IMR-90 (cell line): ENCODE data around the gene SELENOP. TPM values are rescaled to one million over a fixed set of nuclear protein-coding genes. Genes with fewer than 3 reads are reported as not detected.

Experiments
- ATAC-seq: fragments of 200-7000 bp; cut with Tn5 transposase; 2 replicates; pipeline ENCODE4 v1.9.1; 2020; ENCODE audit warnings: low read depth, mild to moderate bottlenecking, moderate library complexity
- BruUV-seq: library from RNA; stranded (reverse); fragments of 400-500 nt; replicated peaks from 2 replicates; lab custom pipeline; 2021; lab: Mats Ljungman, UMichigan
- CTCF ChIA-PET: fragments of 300-600 bp; formaldehyde crosslinking; extraction: SDS; loops from one replicate; lab custom pipeline; 2021; ENCODE audit warnings: antibody characterized with exemption; lab: Yijun Ruan, JAX
- POLR2A ChIA-PET: fragments of 300-600 bp; sonication (Branson Sonifier 250); formaldehyde crosslinking; loops from one replicate; lab custom pipeline; 2022; ENCODE audit warnings: antibody characterized with exemption; ENCODE audit not compliant: unreplicated experiment; lab: Charles Lee
- DNase-seq: peaks from one replicate; pipeline ENCODE4 v3.0.0; 2013
- H2AFZ ChIP-seq: replicated peaks from 2 replicates; pipeline ENCODE3; 2013; ENCODE audit warnings: low read length, mild to moderate bottlenecking; ENCODE audit not compliant: poor library complexity
- H2AK5ac ChIP-seq: 2 replicates; pipeline ENCODE4 v1.6.1; 2013; ENCODE audit warnings: low read depth, low read length, inconsistent platforms
- H2AK9ac ChIP-seq: replicated peaks from 2 replicates; pipeline ENCODE3; 2013; ENCODE audit warnings: mild to moderate bottlenecking, low read depth, low read length, moderate library complexity; ENCODE audit not compliant: poor library complexity
- H2BK120ac ChIP-seq: 2 replicates; pipeline ENCODE4 v1.6.1; 2013; ENCODE audit warnings: low read depth, low read length, inconsistent platforms
- H2BK15ac ChIP-seq: 3 replicates; pipeline ENCODE4 v1.6.1; 2013; ENCODE audit warnings: low read depth, low read length, inconsistent platforms
- H2BK20ac ChIP-seq: 2 replicates; pipeline ENCODE4 v1.6.1; 2013; ENCODE audit warnings: low read depth, mild to moderate bottlenecking, inconsistent platforms, low read length, moderate library complexity
- H2BK5ac ChIP-seq: 2 replicates; pipeline ENCODE4 v1.6.1; 2013; ENCODE audit warnings: mild to moderate bottlenecking, low read depth, low read length, inconsistent platforms; ENCODE audit not compliant: poor library complexity, severe bottlenecking
- H3K14ac ChIP-seq: replicated peaks from 2 replicates; pipeline ENCODE4 v1.6.1; 2013; ENCODE audit warnings: low read depth, low read length, inconsistent platforms
- H3K18ac ChIP-seq: 2 replicates; pipeline ENCODE4 v1.6.1; 2013; ENCODE audit warnings: low read depth, low read length, control low read depth
- H3K23ac ChIP-seq: 2 replicates; pipeline ENCODE4 v1.6.1; 2013; ENCODE audit warnings: low read depth, low read length, inconsistent platforms
- H3K27ac ChIP-seq: 2 replicates; pipeline ENCODE4 v1.5.1; 2013; ENCODE audit warnings: mild to moderate bottlenecking, control low read depth, low read length; ENCODE audit not compliant: insufficient read depth
- H3K27me3 ChIP-seq: 2 replicates; pipeline ENCODE4 v1.6.1; 2013; ENCODE audit warnings: low read length; ENCODE audit not compliant: control insufficient read depth, insufficient read depth
- H3K36me3 ChIP-seq: 2 replicates; pipeline ENCODE4 v1.6.1; 2013; ENCODE audit warnings: low read length, mixed read lengths; ENCODE audit not compliant: control insufficient read depth, insufficient read depth
- H3K4ac ChIP-seq: 2 replicates; pipeline ENCODE4 v1.6.1; 2013; ENCODE audit warnings: low read depth, low read length, inconsistent platforms
- H3K4me1 ChIP-seq: 2 replicates; pipeline ENCODE4 v1.6.1; 2013; ENCODE audit warnings: low read length, mixed read lengths; ENCODE audit not compliant: control insufficient read depth, insufficient read depth
- H3K4me2 ChIP-seq: 2 replicates; pipeline ENCODE4 v1.6.1; 2013; ENCODE audit warnings: low read depth, mild to moderate bottlenecking, control low read depth, low read length, moderate library complexity
- H3K4me3 ChIP-seq: 2 replicates; pipeline ENCODE4 v1.5.1; 2013; ENCODE audit warnings: low read depth, mild to moderate bottlenecking, control low read depth, low read length, moderate library complexity; ENCODE audit not compliant: insufficient read depth
- H3K56ac ChIP-seq: 2 replicates; pipeline ENCODE4 v1.6.1; 2013; ENCODE audit warnings: low read length, inconsistent platforms; ENCODE audit not compliant: insufficient read depth; ENCODE audit errors: extremely low read depth
- H3K79me1 ChIP-seq, 2 experiments: 2 replicates each; pipeline ENCODE4 v1.6.1; 2013; ENCODE audit warnings: low read length in 2 of 2, inconsistent platforms in 1 of 2, low read depth in 1 of 2
- H3K9ac ChIP-seq: 2 replicates; pipeline ENCODE4 v1.6.1; 2013; ENCODE audit warnings: low read depth, low read length, control low read depth
- H3K9me1 ChIP-seq: 2 replicates; pipeline ENCODE4 v1.6.1; 2013; ENCODE audit warnings: low read length, inconsistent platforms; ENCODE audit not compliant: insufficient read depth
- H3K9me3 ChIP-seq: 2 replicates; pipeline ENCODE4 v1.6.1; 2013; ENCODE audit warnings: low read length; ENCODE audit not compliant: control insufficient read depth, insufficient read depth
- H4K20me1 ChIP-seq: 2 replicates; pipeline ENCODE4 v1.6.1; 2013; ENCODE audit warnings: low read length, inconsistent platforms; ENCODE audit not compliant: insufficient read depth
- H4K5ac ChIP-seq: 2 replicates; pipeline ENCODE4 v1.6.1; 2013; ENCODE audit warnings: mild to moderate bottlenecking, low read depth, low read length, control low read depth
- H4K8ac ChIP-seq, 2 experiments: 2 replicates each; pipeline ENCODE4 v1.6.1; 2013; ENCODE audit warnings: low read depth in 2 of 2, low read length in 2 of 2, control low read depth in 1 of 2, inconsistent platforms in 1 of 2
- H4K91ac ChIP-seq: 2 replicates; pipeline ENCODE4 v1.6.1; 2013; ENCODE audit warnings: low read depth, low read length, inconsistent platforms; ENCODE audit not compliant: insufficient read depth
- CEBPB ChIP-seq: IDR thresholded peaks from 2 replicates; pipeline ENCODE4 v1.6.1; 2012; ENCODE audit warnings: low read depth, low read length, improper control_type of control experiment
- MAFK ChIP-seq: IDR thresholded peaks from 2 replicates; pipeline ENCODE4 v1.6.1; 2012; ENCODE audit warnings: low read depth, low read length, improper control_type of control experiment
- NFE2L2 ChIP-seq: fragments of 150-350 bp; IDR thresholded peaks from 2 replicates; pipeline ENCODE4 v1.6.1; 2016; ENCODE audit warnings: low read depth, mild to moderate bottlenecking, low read length
- RAD21 ChIP-seq: IDR thresholded peaks from 2 replicates; pipeline ENCODE4 v1.6.1; 2012; ENCODE audit warnings: low read length, improper control_type of control experiment
- RFX5 ChIP-seq: IDR thresholded peaks from 2 replicates; pipeline ENCODE4 v1.8.0; 2012; ENCODE audit warnings: low read depth, mild to moderate bottlenecking, low read length, moderate library complexity
- SMC3 ChIP-seq: fragments of 150-350 bp; IDR thresholded peaks from 2 replicates; pipeline ENCODE4 v1.6.1; 2016; ENCODE audit warnings: low read depth, mild to moderate bottlenecking, antibody characterized with exemption, low read length, moderate library complexity
- WGBS, 2 experiments: methylation state at CpG; one replicate each; pipeline versions ENCODE4 v1.1.5 to v1.1.7; 2013; ENCODE audit warnings: missing lambda C conversion rate in 2 of 2; ENCODE audit not compliant: insufficient read length in 1 of 2; ENCODE audit errors: extremely low coverage in 2 of 2; 5-methylcytosine and 5-hydroxymethylcytosine counted together
- dilution Hi-C: fragments of 300-500 bp; cut with HindIII; formaldehyde crosslinking; loops from one replicate; pipeline ENCODE4 v1.14.3; 2018; ENCODE audit warnings: low sequenced_read_pairs; ENCODE audit not compliant: unreplicated experiment
- in situ Hi-C: fragments of 300-500 bp; cut with MboI; formaldehyde crosslinking; loops from 3 replicates; pipeline ENCODE4 v1.14.3; 2019; ENCODE audit warnings: low sequenced_read_pairs, inconsistent platforms, mixed read lengths
- intact Hi-C: fragments of 100-400 bp; cut with micrococcal nuclease; formaldehyde crosslinking; loops from 2 replicates; pipeline ENCODE4 v1.10.0; 2022
- polyA plus RNA-seq, 3 experiments: library from polyadenylated mRNA; depleted of rRNA; stranded (reverse); fragments of >200 nt; gene quantifications; 2 replicates each; pipeline ENCODE4 v1.2.3, GENCODE V29; 2012; ENCODE audit warnings: low replicate concordance in 1 of 3
- total RNA-seq: library from RNA; depleted of rRNA; stranded (reverse); fragments of >200 nt; gene quantifications from 2 replicates; pipeline ENCODE4 v1.2.3, GENCODE V29; 2012
- TF ChIP-seq, protein P1 (sequence below): conservative IDR thresholded peaks from 2 replicates; pipeline ENCODE4 v1.5.1; 2012; ENCODE audit warnings: mild to moderate bottlenecking, low read depth, low read length, improper control_type of control experiment

Gene SELENOP
- total and polyA plus RNA-seq, 2 of the 4 experiments (the other 2 are of a cell fraction) = 0.55 to 1.1 TPM

DNA sequence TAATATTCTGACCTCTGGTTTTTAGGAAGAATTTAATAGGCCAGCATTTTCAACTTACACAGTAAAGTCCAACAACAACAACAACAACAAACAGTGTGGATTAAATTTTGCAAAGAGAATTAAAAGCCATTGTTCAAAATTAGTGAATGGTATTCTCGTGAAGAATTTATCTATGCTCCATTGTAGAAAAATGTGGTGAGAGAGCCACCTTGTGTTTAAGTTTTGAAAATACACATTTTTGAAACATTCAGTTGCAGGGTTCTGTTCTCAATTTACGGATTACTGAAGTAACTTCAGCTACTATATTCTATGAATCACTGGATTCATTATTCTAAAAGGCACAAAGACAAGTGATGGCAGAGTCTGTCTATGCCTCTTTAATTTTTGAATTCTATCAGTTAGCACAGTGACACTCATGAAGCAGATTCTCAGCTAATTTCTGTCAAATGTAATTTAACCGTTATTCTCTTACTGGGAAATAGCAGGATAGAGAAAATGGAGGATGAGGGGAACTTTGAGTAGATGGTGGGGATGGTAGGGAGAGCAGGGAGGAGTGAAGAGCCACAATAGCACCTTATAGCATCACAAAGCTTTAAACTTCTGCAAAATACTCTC is 44.1 kb downstream of the SELENOP start:
- no peak overlapping the region for H4K5ac ChIP-seq
- H4K8ac ChIP-seq = no peak overlapping the region
- no peak overlapping the region for H3K4ac ChIP-seq
- H3K36me3 ChIP-seq = no peaks in the 10 kb centered on the region
- no peak overlapping the region for H3K23ac ChIP-seq
- no peak overlapping the region for H3K56ac ChIP-seq
- no peak overlapping the region for H3K14ac ChIP-seq
- H4K91ac ChIP-seq = no peak overlapping the region
- no peak overlapping the region for H2BK120ac ChIP-seq
- H3K27me3 ChIP-seq = no peaks in the 10 kb centered on the region
- WGBS, 2 experiments = no CpG with 5 or more reads among the region's 3 CpGs
- POLR2A ChIA-PET = no interaction called here
- no peak overlapping the region for H3K18ac ChIP-seq
- peak; percentile 13 for DNase-seq
- no peak overlapping the region for H3K27ac ChIP-seq
- H2BK5ac ChIP-seq = no peak overlapping the region
- no peaks in the 10 kb centered on the region for H3K9me1 ChIP-seq
- in situ Hi-C loops (loop anchor here (25.0 kb wide), 1 partner anchor 905 kb away; the partner anchor contains the start of gene OXCT1), intact Hi-C loops (loop anchor here (1.0 to 10.0 kb wide), 4 partner anchors 117 to 911 kb away; partner anchors contain the start of gene GHR), dilution Hi-C loops (no loop called here)
- peak; percentile 61; the same call in 1 of the 2 replicates for ATAC-seq
- no peaks in the 10 kb centered on the region for H3K79me1 ChIP-seq
- TF ChIP-seq RAD21 = peak; percentile 50
- TF ChIP-seq, protein P1, sequence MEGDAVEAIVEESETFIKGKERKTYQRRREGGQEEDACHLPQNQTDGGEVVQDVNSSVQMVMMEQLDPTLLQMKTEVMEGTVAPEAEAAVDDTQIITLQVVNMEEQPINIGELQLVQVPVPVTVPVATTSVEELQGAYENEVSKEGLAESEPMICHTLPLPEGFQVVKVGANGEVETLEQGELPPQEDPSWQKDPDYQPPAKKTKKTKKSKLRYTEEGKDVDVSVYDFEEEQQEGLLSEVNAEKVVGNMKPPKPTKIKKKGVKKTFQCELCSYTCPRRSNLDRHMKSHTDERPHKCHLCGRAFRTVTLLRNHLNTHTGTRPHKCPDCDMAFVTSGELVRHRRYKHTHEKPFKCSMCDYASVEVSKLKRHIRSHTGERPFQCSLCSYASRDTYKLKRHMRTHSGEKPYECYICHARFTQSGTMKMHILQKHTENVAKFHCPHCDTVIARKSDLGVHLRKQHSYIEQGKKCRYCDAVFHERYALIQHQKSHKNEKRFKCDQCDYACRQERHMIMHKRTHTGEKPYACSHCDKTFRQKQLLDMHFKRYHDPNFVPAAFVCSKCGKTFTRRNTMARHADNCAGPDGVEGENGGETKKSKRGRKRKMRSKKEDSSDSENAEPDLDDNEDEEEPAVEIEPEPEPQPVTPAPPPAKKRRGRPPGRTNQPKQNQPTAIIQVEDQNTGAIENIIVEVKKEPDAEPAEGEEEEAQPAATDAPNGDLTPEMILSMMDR = peak; percentile 53
- no peak for TF ChIP-seq NFE2L2
- TF ChIP-seq MAFK = no peak
- peak; percentile 46; the same call in 1 of the 2 replicates for TF ChIP-seq SMC3
- TF ChIP-seq CEBPB = no peak
- no peak for TF ChIP-seq RFX5
- H3K4me1 ChIP-seq = no peaks in the 10 kb centered on the region
- no peak overlapping the region for H2BK15ac ChIP-seq
- no peak overlapping the region for H3K4me2 ChIP-seq
- no peak overlapping the region for H2BK20ac ChIP-seq
- no peak overlapping the region for H3K4me3 ChIP-seq
- no peak overlapping the region for H3K9ac ChIP-seq
- no peaks in the 10 kb centered on the region for H4K20me1 ChIP-seq
- CTCF ChIA-PET = interaction anchor here (0.6 to 1.6 kb wide), 8 partner anchors 9 to 917 kb away, joined by 3 to 8 read pairs (median 3); no protein-coding TSS in a partner anchor
- no TSS peak for BruUV-seq
- H2AFZ ChIP-seq = no peak overlapping the region
- H2AK9ac ChIP-seq = no peak overlapping the region
- no peak overlapping the region for H2AK5ac ChIP-seq
- no peaks in the 10 kb centered on the region for H3K9me3 ChIP-seq
